ENCODE results near the gene IL24. TPM values are rescaled to one million over a fixed set of nuclear protein-coding genes. Genes with fewer than 3 reads are reported as not detected.

The IL24 gene
- polyA plus RNA-seq, 1 experiment = 0.25 TPM

DNA sequence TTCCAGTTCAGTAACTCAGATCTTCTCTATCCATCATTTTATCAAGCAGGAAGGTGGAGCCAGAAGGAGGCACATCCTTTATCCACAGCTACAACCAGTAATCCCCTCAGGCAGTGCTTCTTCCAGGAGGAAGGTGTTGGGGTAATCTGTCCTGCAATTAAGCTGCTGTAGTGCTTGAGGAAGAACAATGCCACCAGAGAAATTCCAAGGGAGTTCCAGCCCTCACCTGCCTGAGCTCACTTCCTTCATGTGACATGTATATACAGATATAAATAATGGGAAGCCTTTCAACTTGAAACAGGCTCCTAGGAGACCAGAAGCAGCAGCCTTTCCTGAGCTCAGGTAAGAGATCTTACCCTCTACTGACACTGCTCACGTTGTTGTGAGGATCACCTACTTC lies 34.0 kb upstream of the IL24 start:
- CTCF ChIA-PET = interaction anchor here (1.1 to 5.2 kb wide), 3 partner anchors 43 to 128 kb away, joined by 3 to 44 read pairs (median 18); no protein-coding TSS in a partner anchor
- Histone ChIP-seq H3K36me3 (ENCODE audit: control insufficient read depth, insufficient read depth, low read length) (no peaks in the 10 kb centered on the region), H3K4me3 (ENCODE audit: low read depth, low read length) (no peak overlapping the region), H3K27me3 (ENCODE audit: control insufficient read depth, insufficient read depth, low read length) (peaks cover 12% of the 10 kb centered on the region)
- DNase-seq (ENCODE audit: low read depth) = no peak
- POLR2A ChIA-PET = no interaction called here
- TF ChIP-seq, protein P1, sequence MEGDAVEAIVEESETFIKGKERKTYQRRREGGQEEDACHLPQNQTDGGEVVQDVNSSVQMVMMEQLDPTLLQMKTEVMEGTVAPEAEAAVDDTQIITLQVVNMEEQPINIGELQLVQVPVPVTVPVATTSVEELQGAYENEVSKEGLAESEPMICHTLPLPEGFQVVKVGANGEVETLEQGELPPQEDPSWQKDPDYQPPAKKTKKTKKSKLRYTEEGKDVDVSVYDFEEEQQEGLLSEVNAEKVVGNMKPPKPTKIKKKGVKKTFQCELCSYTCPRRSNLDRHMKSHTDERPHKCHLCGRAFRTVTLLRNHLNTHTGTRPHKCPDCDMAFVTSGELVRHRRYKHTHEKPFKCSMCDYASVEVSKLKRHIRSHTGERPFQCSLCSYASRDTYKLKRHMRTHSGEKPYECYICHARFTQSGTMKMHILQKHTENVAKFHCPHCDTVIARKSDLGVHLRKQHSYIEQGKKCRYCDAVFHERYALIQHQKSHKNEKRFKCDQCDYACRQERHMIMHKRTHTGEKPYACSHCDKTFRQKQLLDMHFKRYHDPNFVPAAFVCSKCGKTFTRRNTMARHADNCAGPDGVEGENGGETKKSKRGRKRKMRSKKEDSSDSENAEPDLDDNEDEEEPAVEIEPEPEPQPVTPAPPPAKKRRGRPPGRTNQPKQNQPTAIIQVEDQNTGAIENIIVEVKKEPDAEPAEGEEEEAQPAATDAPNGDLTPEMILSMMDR (IDR thresholded peaks at IDR 0.05; ENCODE audit: insufficient read depth, low read depth, low read length) = no peak

DNA sequence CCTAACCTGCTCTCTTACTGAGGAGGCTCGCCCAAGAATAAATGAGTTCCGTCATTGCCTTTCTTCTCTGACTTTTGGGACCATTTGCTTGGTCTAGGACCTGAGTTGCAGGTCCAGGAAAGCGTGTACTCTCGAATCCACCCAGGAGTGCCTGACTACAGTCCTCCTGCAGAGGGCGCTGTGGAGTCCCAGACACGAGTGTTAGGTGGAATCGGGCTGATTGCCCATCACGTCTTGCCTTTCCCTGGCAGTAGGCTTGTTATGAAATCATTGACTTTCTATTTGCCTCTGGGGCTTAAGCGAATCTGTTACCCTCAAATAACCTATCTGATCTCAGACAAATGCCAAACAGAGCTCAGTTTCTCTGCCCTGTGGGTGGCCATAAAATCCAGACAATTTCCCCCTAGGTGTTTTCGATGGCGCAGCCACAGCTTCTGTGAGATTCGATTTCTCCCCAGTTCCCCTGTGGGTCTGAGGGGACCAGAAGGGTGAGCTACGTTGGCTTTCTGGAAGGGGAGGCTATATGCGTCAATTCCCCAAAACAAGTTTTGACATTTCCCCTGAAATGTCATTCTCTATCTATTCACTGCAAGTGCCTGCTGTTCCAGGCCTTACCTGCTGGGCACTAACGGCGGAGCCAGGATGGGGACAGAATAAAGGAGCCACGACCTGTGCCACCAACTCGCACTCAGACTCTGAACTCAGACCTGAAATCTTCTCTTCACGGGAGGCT lies 32.1 kb upstream of the IL24 start, which contains the start of gene IL20:
TSS of gene IL20 (plus strand) at position 685 of the 733 bp plus-strand sequence. CDS start 230 bp downstream, outside the sequence.
- no peak for DNase-seq (ENCODE audit: low read depth)
- ChIA-PET POLR2A (interaction anchor here (0.5 kb wide), 1 partner anchor 31 kb away, joined by 4 read pairs; no protein-coding TSS in a partner anchor), CTCF (interaction anchor here (0.6 to 5.2 kb wide), 25 partner anchors 8 to 257 kb away, joined by 3 to 44 read pairs (median 4); no protein-coding TSS in a partner anchor)
- no peak within 1 kb of the TSS for H3K4me3 ChIP-seq (ENCODE audit: low read depth, low read length)
- TF ChIP-seq, protein P1 (IDR thresholded peaks at IDR 0.05; ENCODE audit: insufficient read depth, low read depth, low read length) = peak; percentile 92
- no peaks in the 10 kb centered on the region for H3K36me3 ChIP-seq (ENCODE audit: control insufficient read depth, insufficient read depth, low read length)
- peaks cover 7% of the 10 kb centered on the region; the same call in 1 of the 2 replicates for H3K27me3 ChIP-seq (ENCODE audit: control insufficient read depth, insufficient read depth, low read length)

DNA sequence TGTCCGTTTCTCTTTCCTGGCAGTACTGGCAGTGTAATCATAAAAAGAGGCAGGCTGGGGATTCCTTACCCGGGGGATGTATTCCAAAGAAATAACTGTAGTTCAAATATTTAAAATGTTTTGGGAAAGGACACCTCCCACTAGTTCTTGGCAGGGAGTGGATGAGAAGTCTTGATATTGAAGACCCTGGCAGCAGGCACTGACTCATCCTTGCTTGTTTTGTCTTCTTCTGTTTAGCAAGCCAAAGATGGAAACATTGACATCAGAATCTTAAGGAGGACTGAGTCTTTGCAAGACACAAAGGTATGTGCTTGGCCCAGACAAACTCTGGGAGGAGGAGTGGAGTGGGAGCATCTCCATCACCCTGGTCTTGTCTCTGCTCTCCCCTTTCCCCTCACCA lies 31.2 kb upstream of the IL24 start:
- TF ChIP-seq, protein P1 (IDR thresholded peaks at IDR 0.05; ENCODE audit: insufficient read depth, low read depth, low read length) = no peak
- DNase-seq (ENCODE audit: low read depth) = no peak
- Histone ChIP-seq H3K27me3 (ENCODE audit: control insufficient read depth, insufficient read depth, low read length) (peaks cover 7% of the 10 kb centered on the region; the same call in 1 of the 2 replicates), H3K36me3 (ENCODE audit: control insufficient read depth, insufficient read depth, low read length) (no peaks in the 10 kb centered on the region), H3K4me3 (ENCODE audit: low read depth, low read length) (no peak overlapping the region)
- CTCF ChIA-PET = interaction anchor here (1.1 to 5.2 kb wide), 10 partner anchors 17 to 130 kb away, joined by 3 to 44 read pairs (median 6); no protein-coding TSS in a partner anchor
- POLR2A ChIA-PET = no interaction called here

DNA sequence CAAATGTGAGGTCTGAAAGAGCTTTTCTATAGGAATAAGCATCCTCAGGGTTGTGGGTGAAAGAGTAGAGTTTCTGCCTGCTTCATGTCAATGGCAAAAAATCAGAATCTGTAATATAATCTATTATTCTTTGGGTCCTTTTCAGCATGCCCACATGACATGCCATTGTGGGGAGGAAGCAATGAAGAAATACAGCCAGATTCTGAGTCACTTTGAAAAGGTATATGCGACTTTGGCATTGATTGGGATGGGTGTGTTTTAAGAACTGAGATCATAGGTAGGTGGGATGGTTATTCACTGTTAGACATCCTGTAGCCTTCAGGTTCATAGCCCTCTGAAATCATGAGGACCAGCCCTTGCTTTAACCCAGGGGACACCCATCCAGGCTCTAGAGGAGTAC lies 30.0 kb upstream of the IL24 start:
- Histone ChIP-seq H3K4me3 (ENCODE audit: low read depth, low read length) (no peak overlapping the region), H3K27me3 (ENCODE audit: control insufficient read depth, insufficient read depth, low read length) (peaks cover 7% of the 10 kb centered on the region; the same call in 1 of the 2 replicates), H3K36me3 (ENCODE audit: control insufficient read depth, insufficient read depth, low read length) (no peaks in the 10 kb centered on the region)
- DNase-seq (ENCODE audit: low read depth) = no peak
- TF ChIP-seq, protein P1 (IDR thresholded peaks at IDR 0.05; ENCODE audit: insufficient read depth, low read depth, low read length) = no peak
- POLR2A ChIA-PET = no interaction called here
- CTCF ChIA-PET = interaction anchor here (0.7 to 5.2 kb wide), 5 partner anchors 16 to 66 kb away, joined by 3 to 44 read pairs (median 4); no protein-coding TSS in a partner anchor

DNA sequence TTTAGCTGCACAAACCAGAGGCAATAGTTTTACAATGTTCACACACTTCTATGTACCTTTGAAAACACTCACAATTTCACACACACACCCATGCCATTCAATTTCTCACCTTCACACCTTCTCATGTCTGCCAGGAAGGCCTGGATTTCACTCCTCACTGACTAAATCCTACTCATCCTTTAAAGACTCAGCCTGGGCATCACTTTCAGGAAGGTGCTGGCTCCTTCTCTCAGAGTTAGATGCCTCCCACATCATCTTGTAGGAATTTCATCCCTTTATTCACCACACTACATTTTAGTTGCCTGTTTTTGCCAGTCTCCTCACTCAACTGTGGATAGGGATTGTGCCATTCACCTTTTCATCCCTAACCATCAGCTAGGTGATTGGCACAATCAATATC lies 29.5 kb upstream of the IL24 start:
- Histone ChIP-seq H3K27me3 (ENCODE audit: control insufficient read depth, insufficient read depth, low read length) (peaks cover 6% of the 10 kb centered on the region; the same call in 1 of the 2 replicates), H3K36me3 (ENCODE audit: control insufficient read depth, insufficient read depth, low read length) (no peaks in the 10 kb centered on the region), H3K4me3 (ENCODE audit: low read depth, low read length) (no peak overlapping the region)
- TF ChIP-seq, protein P1 (IDR thresholded peaks at IDR 0.05; ENCODE audit: insufficient read depth, low read depth, low read length) = no peak
- POLR2A ChIA-PET = no interaction called here
- CTCF ChIA-PET = interaction anchor here (0.6 to 5.2 kb wide), 6 partner anchors 16 to 205 kb away, joined by 3 to 44 read pairs (median 4); no protein-coding TSS in a partner anchor
- no peak for DNase-seq (ENCODE audit: low read depth)

Data from BJ (cell line).